H9 (cell line): ENCODE data around the gene COL5A2. TPM values are rescaled to one million over a fixed set of nuclear protein-coding genes. Genes with fewer than 3 reads are reported as not detected.

Source experiments
- DNase-seq: peaks from one replicate; pipeline ENCODE4 v3.0.0-alpha.2; 2017
- H2AFZ ChIP-seq: one replicate; pipeline ENCODE4 v1.6.1; 2013; ENCODE audit warnings: mild to moderate bottlenecking, low read length, control low read depth, moderate library complexity
- H2AK5ac ChIP-seq: 2 replicates; pipeline ENCODE4 v1.6.1; 2013; ENCODE audit warnings: low read length, control low read depth, mixed read lengths; ENCODE audit not compliant: insufficient read length
- H2BK120ac ChIP-seq: one replicate; pipeline ENCODE4 v1.6.1; 2013; ENCODE audit warnings: low read depth, mild to moderate bottlenecking, low read length, control low read depth, inconsistent platforms; ENCODE audit not compliant: poor library complexity, severe bottlenecking
- H2BK12ac ChIP-seq: 2 replicates; pipeline ENCODE4 v1.6.1; 2013; ENCODE audit warnings: low read length, control low read depth, mixed read lengths, low read depth; ENCODE audit not compliant: insufficient read length
- H2BK15ac ChIP-seq: 2 replicates; pipeline ENCODE4 v1.6.1; 2013; ENCODE audit warnings: low read depth, low read length, control low read depth
- H2BK20ac ChIP-seq: one replicate; pipeline ENCODE4 v1.6.1; 2013; ENCODE audit warnings: low read depth, mild to moderate bottlenecking, low read length, control low read depth, inconsistent platforms; ENCODE audit not compliant: poor library complexity, severe bottlenecking
- H2BK5ac ChIP-seq: 2 replicates; pipeline ENCODE4 v1.6.1; 2013; ENCODE audit warnings: low read length, control low read depth, mixed read lengths; ENCODE audit not compliant: insufficient read length
- H3K14ac ChIP-seq: 2 replicates; pipeline ENCODE4 v1.6.1; 2013; ENCODE audit warnings: low read length, control low read depth; ENCODE audit not compliant: insufficient read depth
- H3K18ac ChIP-seq: 2 replicates; pipeline ENCODE4 v1.6.1; 2013; ENCODE audit warnings: low read depth, mild to moderate bottlenecking, mixed read lengths, low read length, control low read depth; ENCODE audit not compliant: insufficient read length
- H3K23ac ChIP-seq: 2 replicates; pipeline ENCODE4 v1.6.1; 2013; ENCODE audit warnings: low read length, control low read depth, mixed read lengths, low read depth; ENCODE audit not compliant: insufficient read length
- H3K23me2 ChIP-seq: 2 replicates; pipeline ENCODE4 v1.6.1; 2013; ENCODE audit warnings: low read depth, mild to moderate bottlenecking, mixed read lengths, low read length, control low read depth; ENCODE audit not compliant: insufficient read length, poor library complexity, severe bottlenecking
- H3K27ac ChIP-seq: 2 replicates; pipeline ENCODE4 v1.5.1; 2013; ENCODE audit warnings: low read length, control low read depth, mixed read lengths, low read depth; ENCODE audit not compliant: insufficient read length
- H3K27me3 ChIP-seq: 2 replicates; pipeline ENCODE4 v1.6.1; 2013; ENCODE audit warnings: low read length, control low read depth, inconsistent platforms; ENCODE audit not compliant: insufficient read depth
- H3K4ac ChIP-seq: 2 replicates; pipeline ENCODE4 v1.6.1; 2013; ENCODE audit warnings: low read depth, mild to moderate bottlenecking, control low read depth, inconsistent platforms, low read length, moderate library complexity
- H3K4me1 ChIP-seq: 2 replicates; pipeline ENCODE4 v1.6.1; 2013; ENCODE audit warnings: low read length, control low read depth, inconsistent platforms; ENCODE audit not compliant: insufficient read depth
- H3K4me2 ChIP-seq: 2 replicates; pipeline ENCODE4 v1.6.1; 2013; ENCODE audit warnings: low read length, control low read depth, mixed read lengths; ENCODE audit not compliant: insufficient read length, insufficient read depth
- H3K56ac ChIP-seq: 2 replicates; pipeline ENCODE4 v1.6.1; 2013; ENCODE audit warnings: low read depth, mild to moderate bottlenecking, mixed read lengths, low read length, control low read depth; ENCODE audit not compliant: insufficient read length
- H3K79me1 ChIP-seq: 2 replicates; pipeline ENCODE4 v1.6.1; 2013; ENCODE audit warnings: low read depth, mild to moderate bottlenecking, moderate library complexity, low read length, control low read depth, inconsistent platforms; ENCODE audit not compliant: insufficient read depth, poor library complexity, severe bottlenecking
- H3K79me2 ChIP-seq: 2 replicates; pipeline ENCODE4 v1.6.1; 2013; ENCODE audit warnings: low read length, control low read depth, inconsistent platforms; ENCODE audit not compliant: insufficient read depth
- H3K9ac ChIP-seq: 2 replicates; pipeline ENCODE4 v1.6.1; 2013; ENCODE audit warnings: low read length, control low read depth, mixed read lengths; ENCODE audit not compliant: insufficient read length; ENCODE audit errors: extremely low read depth
- H3K9me3 ChIP-seq: one replicate; pipeline ENCODE4 v1.6.1; 2013; ENCODE audit warnings: low read depth, low read length, inconsistent platforms; ENCODE audit not compliant: control insufficient read depth
- H3T11ph ChIP-seq: one replicate; pipeline ENCODE4 v1.6.1; 2013; ENCODE audit warnings: mild to moderate bottlenecking, low read length, control low read depth, inconsistent platforms
- H4K20me1 ChIP-seq: one replicate; pipeline ENCODE4 v1.6.1; 2013; ENCODE audit not compliant: control insufficient read depth, insufficient read length, insufficient read depth
- H4K5ac ChIP-seq: 2 replicates; pipeline ENCODE4 v1.6.1; 2013; ENCODE audit warnings: low read depth, mild to moderate bottlenecking, mixed read lengths, low read length, control low read depth; ENCODE audit not compliant: insufficient read length
- H4K8ac ChIP-seq: replicated peaks from 2 replicates; pipeline ENCODE4 v1.6.1; 2013; ENCODE audit warnings: low read length, control low read depth, mixed read lengths, low read depth; ENCODE audit not compliant: insufficient read length
- H4K91ac ChIP-seq: 2 replicates; pipeline ENCODE4 v1.6.1; 2013; ENCODE audit warnings: low read depth, mild to moderate bottlenecking, moderate library complexity, mixed read lengths, low read length, control low read depth; ENCODE audit not compliant: insufficient read length
- H3K27ac Mint-ChIP-seq, 3 experiments: 2 replicates in 2 of 3; 3 replicates in 1 of 3; pipeline ENCODE4 v1.8.0; 2020 to 2021; ENCODE audit warnings: mixed read lengths in 3 of 3, mild to moderate bottlenecking in 1 of 3, moderate library complexity in 1 of 3
- H3K27me3 Mint-ChIP-seq: 2 replicates; pipeline ENCODE4 v1.8.0; 2021; ENCODE audit warnings: low read depth, mild to moderate bottlenecking, moderate library complexity, mixed read lengths
- H3K36me3 Mint-ChIP-seq, 3 experiments: 2 replicates in 2 of 3; 3 replicates in 1 of 3; pipeline ENCODE4 v1.8.0; 2020 to 2021; ENCODE audit warnings: low read depth in 3 of 3, mixed read lengths in 3 of 3; ENCODE audit not compliant: insufficient read depth in 1 of 3
- H3K4me1 Mint-ChIP-seq, 2 experiments: 2 replicates each; pipeline ENCODE4 v1.8.0; 2020; ENCODE audit warnings: mixed read lengths in 2 of 2
- H3K4me3 Mint-ChIP-seq, 2 experiments: 2 replicates in 1 of 2; 3 replicates in 1 of 2; pipeline ENCODE4 v1.8.0; 2020 to 2021; ENCODE audit warnings: mild to moderate bottlenecking in 2 of 2, mixed read lengths in 2 of 2, moderate library complexity in 1 of 2
- H3K9me3 Mint-ChIP-seq, 2 experiments: 2 replicates in 1 of 2; 3 replicates in 1 of 2; pipeline ENCODE4 v1.8.0; 2020; ENCODE audit warnings: mild to moderate bottlenecking in 2 of 2, mixed read lengths in 2 of 2, moderate library complexity in 1 of 2
- CTCF ChIP-seq: fragments of 200-600 bp; sonication (generic); conservative IDR thresholded peaks from 3 replicates; pipeline ENCODE4 v1.8.0; 2021; ENCODE audit warnings: antibody characterized with exemption, mild to moderate bottlenecking
- WGBS: extraction: QIAGEN DNeasy Blood & Tissue Kit; methylation state at CpG from one replicate; pipeline ENCODE4 v1.1.7; 2013; ENCODE audit warnings: missing lambda C conversion rate, low lambda C conversion rate, mixed read lengths; ENCODE audit not compliant: insufficient read length; ENCODE audit errors: extremely low coverage; 5-methylcytosine and 5-hydroxymethylcytosine counted together
- total RNA-seq: library from RNA; stranded (reverse); gene quantifications from 2 replicates; pipeline ENCODE4 v1.2.1, GENCODE V29; 2021

The COL5A2 gene
- total RNA-seq, 1 experiment from 2014 or later: 10.5 TPM

GRCh38 chr2:189010536-189010935, 169.0 kb downstream of the COL5A2 start:
- TF ChIP-seq CTCF: no peak
- H2AFZ ChIP-seq: no peak overlapping the region

More at GRCh38 chr2:189010536-189010935, 169.0 kb downstream of the COL5A2 start:
- no peaks in the 10 kb centered on the region for H3K27me3 Mint-ChIP-seq
- Histone ChIP-seq H3K9me3 (no peaks in the 10 kb centered on the region), H3K56ac (no peak overlapping the region), H3K23ac (no peak overlapping the region), H3K18ac (no peak overlapping the region), H4K5ac (no peak overlapping the region), H3K27me3 (no peaks in the 10 kb centered on the region), H3K79me1 (no peaks in the 10 kb centered on the region), H3K9ac (no peak overlapping the region), H3T11ph (no peak overlapping the region), H3K27ac (no peak overlapping the region), H4K91ac (no peak overlapping the region), H4K8ac (no peak overlapping the region), H2BK120ac (no peak overlapping the region), H4K20me1 (no peaks in the 10 kb centered on the region), H3K14ac (no peak overlapping the region), H2AK5ac (no peak overlapping the region), H3K23me2 (no peaks in the 10 kb centered on the region), H2BK20ac (no peak overlapping the region), H2BK12ac (no peak overlapping the region), H3K4ac (no peak overlapping the region), H2BK15ac (no peak overlapping the region), H3K79me2 (no peaks in the 10 kb centered on the region), H3K4me2 (no peak overlapping the region), H3K4me1 (no peaks in the 10 kb centered on the region), H2BK5ac (no peak overlapping the region)
- DNase-seq: no peak
- no peak overlapping the region for H3K4me3 Mint-ChIP-seq
- WGBS: no CpG with 5 or more reads among the region's 6 CpGs
- peaks cover 12 to 13% of the 10 kb centered on the region in 2 experiments for H3K4me1 Mint-ChIP-seq
- no peaks in the 10 kb centered on the region for H3K9me3 Mint-ChIP-seq
- H3K36me3 Mint-ChIP-seq: no peaks in the 10 kb centered on the region
- no peak overlapping the region for H3K27ac Mint-ChIP-seq
